ENCODE measurements around the gene PRODH.
A peak's percentile ranks its signal among the peaks of the same experiment; 100 is the strongest.
"Not testable (repeated sequence)": the region's sequence is repeated elsewhere in the genome, so short reads cannot be mapped to it uniquely, and the experiment has no call there.

Gene PRODH

GRCh38 chr22:18935889-18936529 lies at the start of gene PRODH:
PRODH (minus strand) TSS chr22:18936293; CDS start chr22:18936287, 6 bp downstream.
- no peak for DNase-seq (ENCODE audit: low read depth)

- no peak for DNase-seq (ENCODE audit: low read depth)
Measured at GRCh38 chr22:18985780-18986179, 49.7 kb upstream of the PRODH start.

- DNase-seq (ENCODE audit: low read depth): no peak
Measured at GRCh38 chr22:18984564-18984963, 48.5 kb upstream of the PRODH start.

GRCh38 chr22:18983120-18983651 lies 47.1 kb upstream of the PRODH start:
- no peak for DNase-seq (ENCODE audit: low read depth)

- no peak for DNase-seq (ENCODE audit: low read depth)
Measured at GRCh38 chr22:18980829-18981228, 44.7 kb upstream of the PRODH start.

- no peak for DNase-seq (ENCODE audit: low read depth)
Measured at GRCh38 chr22:18979957-18980356, 43.9 kb upstream of the PRODH start.

- DNase-seq (ENCODE audit: low read depth): no peak
Measured at GRCh38 chr22:18978506-18978905, 42.4 kb upstream of the PRODH start.

- no peak for DNase-seq (ENCODE audit: low read depth)
Measured at GRCh38 chr22:18977824-18978425, 41.8 kb upstream of the PRODH start.

GRCh38 chr22:18976197-18976751 lies 40.2 kb upstream of the PRODH start:
- no peak for DNase-seq (ENCODE audit: low read depth)

- DNase-seq (ENCODE audit: low read depth): no peak
Measured at GRCh38 chr22:18975434-18976196, 39.5 kb upstream of the PRODH start.

GRCh38 chr22:18974477-18975180 lies 38.5 kb upstream of the PRODH start:
- no peak for DNase-seq (ENCODE audit: low read depth)

- DNase-seq (ENCODE audit: low read depth): no peak
Measured at GRCh38 chr22:18973264-18974031, 37.4 kb upstream of the PRODH start.

GRCh38 chr22:18972591-18972990 lies 36.5 kb upstream of the PRODH start:
- not testable (repeated sequence) for DNase-seq (ENCODE audit: low read depth)

- DNase-seq (ENCODE audit: low read depth): not testable (repeated sequence)
Measured at GRCh38 chr22:18972029-18972428, 35.9 kb upstream of the PRODH start.

GRCh38 chr22:18971321-18971751 lies 35.2 kb upstream of the PRODH start:
- DNase-seq (ENCODE audit: low read depth): no peak

GRCh38 chr22:18970948-18971315 lies 34.8 kb upstream of the PRODH start:
- no peak for DNase-seq (ENCODE audit: low read depth)

GRCh38 chr22:18970176-18970947 lies 34.3 kb upstream of the PRODH start:
- peak; percentile 40 for DNase-seq (ENCODE audit: low read depth)

- DNase-seq (ENCODE audit: low read depth): not testable (repeated sequence)
Measured at GRCh38 chr22:18969158-18969942, 33.3 kb upstream of the PRODH start.

- DNase-seq (ENCODE audit: low read depth): peak; percentile 23
Measured at GRCh38 chr22:18968011-18968749, 32.1 kb upstream of the PRODH start.

Data from ELR (cell line).